ENCODE measurements around the gene HTRA3.

Gene HTRA3

DNA sequence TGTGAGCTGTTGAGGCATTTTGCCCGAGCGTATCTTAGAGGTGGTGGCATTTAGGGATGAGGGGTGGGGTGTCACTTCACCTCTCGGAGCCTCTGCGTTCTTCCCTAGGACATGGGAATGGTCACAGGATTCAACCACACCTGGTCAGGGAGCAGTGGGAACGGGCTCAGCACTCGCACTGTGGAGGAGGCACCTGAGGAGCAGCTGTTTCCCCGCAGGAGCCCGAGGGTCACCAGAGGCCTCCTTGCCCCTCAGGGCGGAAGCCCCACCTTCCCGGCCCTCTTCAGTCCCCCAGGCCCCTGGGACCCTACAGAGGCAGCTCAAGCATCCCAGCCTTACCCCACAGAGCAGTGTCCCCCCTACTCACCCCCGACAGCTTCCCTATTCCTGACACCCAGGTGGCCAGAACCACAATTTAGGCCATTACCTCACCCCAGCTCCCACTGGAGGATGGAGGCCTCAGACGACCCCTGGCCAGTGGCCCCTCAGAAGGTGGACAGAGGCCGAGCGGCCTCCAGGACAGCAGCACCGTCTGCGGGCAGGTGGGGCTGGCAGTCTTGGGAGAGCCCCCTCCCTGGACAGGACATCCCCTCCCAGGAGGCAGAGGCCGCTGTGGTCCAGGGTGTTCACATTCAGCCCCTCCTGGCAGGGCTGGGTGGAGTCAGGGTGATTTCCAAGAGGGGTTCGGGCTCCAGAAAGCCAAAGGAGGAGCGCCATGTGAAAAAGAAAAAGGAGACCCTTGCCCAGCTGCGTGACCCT, 4.2 kb upstream of the HTRA3 start:
- DNase-seq, result no peak

DNA sequence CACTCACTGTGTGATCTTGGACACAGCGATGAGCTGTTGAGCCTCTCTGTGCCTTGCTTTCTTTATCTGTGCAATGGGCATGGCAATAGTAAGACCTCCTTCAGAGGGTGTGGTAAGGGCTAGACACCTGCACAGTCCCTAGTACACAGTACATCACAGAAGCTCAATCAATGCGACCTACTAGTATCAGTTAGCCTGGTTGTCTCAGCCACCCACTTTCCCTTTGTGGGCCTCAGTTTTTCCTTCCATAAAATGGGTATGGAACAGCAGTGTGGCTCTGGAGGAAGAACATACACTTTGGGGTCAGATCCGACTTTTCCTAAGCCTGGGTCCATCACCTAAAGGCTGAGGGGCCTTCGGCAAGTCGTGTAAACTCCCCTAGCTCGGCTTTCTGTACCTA, 3.5 kb upstream of the HTRA3 start:
- no peaks in the 10 kb centered on the region for H3K36me3 ChIP-seq
- no peak overlapping the region for H3K4me3 ChIP-seq (ENCODE audit: low read depth, low read length)
- TF ChIP-seq, protein P1, sequence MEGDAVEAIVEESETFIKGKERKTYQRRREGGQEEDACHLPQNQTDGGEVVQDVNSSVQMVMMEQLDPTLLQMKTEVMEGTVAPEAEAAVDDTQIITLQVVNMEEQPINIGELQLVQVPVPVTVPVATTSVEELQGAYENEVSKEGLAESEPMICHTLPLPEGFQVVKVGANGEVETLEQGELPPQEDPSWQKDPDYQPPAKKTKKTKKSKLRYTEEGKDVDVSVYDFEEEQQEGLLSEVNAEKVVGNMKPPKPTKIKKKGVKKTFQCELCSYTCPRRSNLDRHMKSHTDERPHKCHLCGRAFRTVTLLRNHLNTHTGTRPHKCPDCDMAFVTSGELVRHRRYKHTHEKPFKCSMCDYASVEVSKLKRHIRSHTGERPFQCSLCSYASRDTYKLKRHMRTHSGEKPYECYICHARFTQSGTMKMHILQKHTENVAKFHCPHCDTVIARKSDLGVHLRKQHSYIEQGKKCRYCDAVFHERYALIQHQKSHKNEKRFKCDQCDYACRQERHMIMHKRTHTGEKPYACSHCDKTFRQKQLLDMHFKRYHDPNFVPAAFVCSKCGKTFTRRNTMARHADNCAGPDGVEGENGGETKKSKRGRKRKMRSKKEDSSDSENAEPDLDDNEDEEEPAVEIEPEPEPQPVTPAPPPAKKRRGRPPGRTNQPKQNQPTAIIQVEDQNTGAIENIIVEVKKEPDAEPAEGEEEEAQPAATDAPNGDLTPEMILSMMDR (IDR thresholded peaks at IDR 0.05; ENCODE audit: low read depth, low read length), result no peak
- H3K27ac ChIP-seq, result no peak overlapping the region
- DNase-seq, result no peak
- no peaks in the 10 kb centered on the region for H3K27me3 ChIP-seq (ENCODE audit: insufficient read depth, low read depth, severe bottlenecking)
- H3K9me3 ChIP-seq (ENCODE audit: severe bottlenecking), result no peaks in the 10 kb centered on the region

More for the DNA sequence above, 4.2 kb upstream of the HTRA3 start:
- TF ChIP-seq, protein P1 (IDR thresholded peaks at IDR 0.05; ENCODE audit: low read depth, low read length), result no peak
- Histone ChIP-seq H3K4me3 (ENCODE audit: low read depth, low read length) (no peak overlapping the region), H3K9me3 (ENCODE audit: severe bottlenecking) (no peaks in the 10 kb centered on the region), H3K27ac (no peak overlapping the region), H3K36me3 (no peaks in the 10 kb centered on the region), H3K27me3 (ENCODE audit: insufficient read depth, low read depth, severe bottlenecking) (no peaks in the 10 kb centered on the region)

DNA sequence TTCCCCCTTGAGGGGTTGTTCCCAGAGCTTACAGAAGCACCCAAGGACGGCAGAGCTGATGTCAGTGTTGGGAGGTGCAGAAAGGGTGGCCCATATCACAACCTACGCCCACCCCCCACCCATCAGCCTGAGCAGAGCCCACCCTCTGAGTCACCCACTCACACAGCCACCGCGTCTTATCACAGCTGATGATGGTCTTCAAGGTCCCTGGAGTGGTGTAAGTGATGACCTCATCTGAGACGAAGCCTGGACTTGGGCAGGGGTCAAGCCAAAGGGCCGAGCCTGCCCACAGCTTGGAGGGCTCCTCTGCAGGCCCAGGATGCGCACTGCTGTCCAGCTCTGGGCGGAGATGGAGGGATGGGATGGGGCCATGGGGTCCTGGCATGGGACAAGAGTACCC, 3.0 kb upstream of the HTRA3 start:
- TF ChIP-seq, protein P1 (IDR thresholded peaks at IDR 0.05; ENCODE audit: low read depth, low read length), result no peak
- no peaks in the 10 kb centered on the region for H3K9me3 ChIP-seq (ENCODE audit: severe bottlenecking)
- no peaks in the 10 kb centered on the region for H3K27me3 ChIP-seq (ENCODE audit: insufficient read depth, low read depth, severe bottlenecking)
- H3K36me3 ChIP-seq, result no peaks in the 10 kb centered on the region
- H3K27ac ChIP-seq, result no peak overlapping the region
- no peak overlapping the region for H3K4me3 ChIP-seq (ENCODE audit: low read depth, low read length)
- DNase-seq, result no peak

DNA sequence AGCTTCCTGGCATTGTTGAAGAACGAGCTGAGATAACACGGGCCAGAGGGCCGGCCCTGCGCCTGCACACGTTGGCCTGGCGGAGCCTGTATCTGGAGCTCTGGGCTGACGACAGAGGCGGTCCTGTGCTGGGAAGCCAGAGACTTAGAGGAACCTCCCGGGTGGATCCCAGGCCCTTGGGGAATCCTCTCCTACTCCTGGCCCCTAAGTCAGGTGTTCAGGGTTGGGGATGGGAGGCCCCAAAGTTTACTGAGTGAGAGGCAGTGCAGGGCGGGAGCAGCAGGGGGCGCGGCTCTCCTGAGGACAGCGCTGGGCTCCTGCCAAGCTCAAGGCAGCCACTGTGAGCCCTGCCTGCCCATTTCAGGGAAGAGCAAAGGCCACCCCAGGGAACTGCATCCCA, 2.5 kb upstream of the HTRA3 start:
- no peaks in the 10 kb centered on the region for H3K36me3 ChIP-seq
- peak; percentile 64 for DNase-seq
- no peaks in the 10 kb centered on the region for H3K27me3 ChIP-seq (ENCODE audit: insufficient read depth, low read depth, severe bottlenecking)
- no peaks in the 10 kb centered on the region for H3K9me3 ChIP-seq (ENCODE audit: severe bottlenecking)
- H3K4me3 ChIP-seq (ENCODE audit: low read depth, low read length), result no peak overlapping the region
- TF ChIP-seq, protein P1 (IDR thresholded peaks at IDR 0.05; ENCODE audit: low read depth, low read length), result peak; percentile 93
- H3K27ac ChIP-seq, result no peak overlapping the region

DNA sequence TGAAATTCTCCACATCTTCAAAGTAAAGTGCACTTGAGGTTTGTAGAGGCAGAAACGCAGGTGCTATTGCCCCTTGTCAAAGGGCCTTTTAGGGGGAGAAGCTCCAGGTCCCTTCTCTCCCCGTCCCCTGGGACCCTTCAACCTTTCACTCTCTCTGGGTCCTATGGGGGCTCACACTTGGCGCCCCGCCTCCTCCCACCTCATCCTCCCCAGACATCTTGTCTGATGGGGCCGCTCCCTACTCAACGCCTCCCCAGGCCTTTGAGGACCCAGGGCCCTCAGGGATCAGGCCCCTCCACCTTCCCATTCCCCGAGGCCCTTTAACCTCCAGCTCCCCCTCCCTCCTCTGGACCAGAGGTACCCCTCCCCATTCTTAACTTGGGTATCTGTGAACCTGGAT, 1.3 kb upstream of the HTRA3 start:
- Histone ChIP-seq H3K27me3 (ENCODE audit: insufficient read depth, low read depth, severe bottlenecking) (no peaks in the 10 kb centered on the region), H3K27ac (no peak overlapping the region), H3K9me3 (ENCODE audit: severe bottlenecking) (no peaks in the 10 kb centered on the region), H3K4me3 (ENCODE audit: low read depth, low read length) (no peak overlapping the region), H3K36me3 (no peaks in the 10 kb centered on the region)
- TF ChIP-seq, protein P1 (IDR thresholded peaks at IDR 0.05; ENCODE audit: low read depth, low read length), result no peak
- no peak for DNase-seq
